ENCODE results near the gene RMND1. TPM values are rescaled to one million over a fixed set of nuclear protein-coding genes. Genes with fewer than 3 reads are reported as not detected.

Gene RMND1
- total RNA-seq, 3 donors from 2014 or later (not counting 1 experiment from before 2014, with no cell fraction given), result 10.6 to 14.7 (median 11.3) TPM

DNA sequence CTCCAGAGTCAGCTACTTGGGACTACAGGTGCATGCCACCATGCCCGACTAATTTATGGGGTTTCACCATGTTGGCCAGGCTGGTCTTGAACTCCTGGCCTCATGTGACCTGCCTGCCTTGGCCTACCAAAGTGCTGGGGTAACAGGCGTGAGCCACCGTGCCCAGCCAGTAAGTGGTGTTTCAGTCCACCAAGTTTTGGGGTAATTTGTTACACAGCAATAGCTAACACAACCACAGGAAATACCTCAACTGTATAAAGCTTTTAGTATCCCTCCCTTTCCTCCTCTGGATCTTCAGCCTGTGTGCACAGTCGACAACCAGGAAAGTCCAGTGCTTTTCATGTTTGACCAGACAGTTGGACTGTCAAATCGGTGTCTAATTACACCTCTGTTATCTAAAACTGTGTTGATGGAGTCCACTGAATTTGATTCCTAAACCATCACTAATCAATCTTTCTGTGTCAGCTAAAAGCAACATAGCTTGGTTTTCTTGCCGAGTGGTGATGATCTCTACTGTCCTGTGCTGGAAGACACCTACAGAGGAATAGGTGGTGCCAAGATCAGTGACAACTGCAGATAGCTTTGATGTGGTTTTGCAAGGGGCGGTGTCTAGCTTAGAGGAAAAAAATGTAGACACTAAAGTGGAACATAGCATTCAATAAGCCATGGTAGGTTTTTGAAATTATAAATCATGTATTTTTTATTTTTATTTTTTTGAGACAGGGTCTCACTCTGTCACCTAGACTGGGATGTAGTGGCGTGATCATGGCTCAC is 38.4 kb downstream of the RMND1 start:
- intact Hi-C loops (cut with micrococcal nuclease), result no loop called here
- Mint-ChIP-seq H3K4me1 (peaks cover 30% of the 10 kb centered on the region in 2 donors), H3K9me3 (no peaks in the 10 kb centered on the region), H3K4me3 (no peak overlapping the region), H3K27ac (peak overlapping the region; percentile 66 to 75), H3K27me3 (ENCODE audit: low read depth in 2 of 2) (no peaks in the 10 kb centered on the region), H3K36me3 (peaks cover 11% of the 10 kb centered on the region)
- Histone ChIP-seq H3K4me3 (ENCODE audit: low read length) (no peak overlapping the region), H3K27ac (ENCODE audit: low read length) (no peak overlapping the region), H3K9me3 (ENCODE audit: control insufficient read depth, insufficient read depth, low read length) (no peaks in the 10 kb centered on the region), H3K27me3 (ENCODE audit: control insufficient read depth, insufficient read depth, low read length) (no peaks in the 10 kb centered on the region), H3K4me1 (ENCODE audit: control insufficient read depth, insufficient read depth, low read length) (peaks cover 11% of the 10 kb centered on the region), H3K36me3 (ENCODE audit: control insufficient read depth, insufficient read depth, low read length) (peaks cover 9% of the 10 kb centered on the region)
- peak in 1 of 2 donors; percentile 85 for DNase-seq
- ATAC-seq, result peak; percentile 78 to 97 (median 95)
- WGBS (ENCODE audit: insufficient coverage), result 75% methylated on average over 8 of the region's 8 CpGs
- TF ChIP-seq, protein P1, sequence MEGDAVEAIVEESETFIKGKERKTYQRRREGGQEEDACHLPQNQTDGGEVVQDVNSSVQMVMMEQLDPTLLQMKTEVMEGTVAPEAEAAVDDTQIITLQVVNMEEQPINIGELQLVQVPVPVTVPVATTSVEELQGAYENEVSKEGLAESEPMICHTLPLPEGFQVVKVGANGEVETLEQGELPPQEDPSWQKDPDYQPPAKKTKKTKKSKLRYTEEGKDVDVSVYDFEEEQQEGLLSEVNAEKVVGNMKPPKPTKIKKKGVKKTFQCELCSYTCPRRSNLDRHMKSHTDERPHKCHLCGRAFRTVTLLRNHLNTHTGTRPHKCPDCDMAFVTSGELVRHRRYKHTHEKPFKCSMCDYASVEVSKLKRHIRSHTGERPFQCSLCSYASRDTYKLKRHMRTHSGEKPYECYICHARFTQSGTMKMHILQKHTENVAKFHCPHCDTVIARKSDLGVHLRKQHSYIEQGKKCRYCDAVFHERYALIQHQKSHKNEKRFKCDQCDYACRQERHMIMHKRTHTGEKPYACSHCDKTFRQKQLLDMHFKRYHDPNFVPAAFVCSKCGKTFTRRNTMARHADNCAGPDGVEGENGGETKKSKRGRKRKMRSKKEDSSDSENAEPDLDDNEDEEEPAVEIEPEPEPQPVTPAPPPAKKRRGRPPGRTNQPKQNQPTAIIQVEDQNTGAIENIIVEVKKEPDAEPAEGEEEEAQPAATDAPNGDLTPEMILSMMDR (IDR thresholded peaks at IDR 0.05), result no peak

DNA sequence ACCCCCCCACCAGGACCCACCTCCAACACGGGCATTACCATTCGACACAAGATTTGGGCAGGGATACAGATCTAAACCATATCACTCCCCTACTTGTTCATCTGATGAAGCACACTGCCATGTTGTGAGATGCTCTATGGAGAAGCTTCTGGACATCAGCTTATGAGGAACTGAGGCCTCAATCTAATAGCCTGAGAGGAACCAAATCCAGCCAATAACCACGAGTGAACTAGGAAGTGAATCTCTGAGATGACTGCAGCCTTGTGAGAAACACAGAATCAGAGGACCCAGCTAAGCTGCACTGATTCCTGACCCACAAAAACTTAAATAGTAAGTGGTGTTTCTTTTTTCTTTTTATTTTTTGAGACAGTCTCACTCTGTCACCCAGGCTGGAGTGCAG is 39.0 kb downstream of the RMND1 start:
- DNase-seq (no peak), ATAC-seq (no peak)
- H3K27ac Mint-ChIP-seq, result peak overlapping the region; percentile 66 to 75
- peaks cover 30 to 33% of the 10 kb centered on the region in 2 donors for H3K4me1 Mint-ChIP-seq
- H3K4me3 ChIP-seq (ENCODE audit: low read length), result no peak overlapping the region
- H3K27me3 Mint-ChIP-seq (ENCODE audit: low read depth in 2 of 2), result no peaks in the 10 kb centered on the region
- WGBS (ENCODE audit: insufficient coverage), result 94% methylated on average over 3 of the region's 3 CpGs
- H3K4me3 Mint-ChIP-seq, result no peak overlapping the region
- TF ChIP-seq, protein P1 (IDR thresholded peaks at IDR 0.05), result no peak
- peaks cover 11% of the 10 kb centered on the region for H3K36me3 Mint-ChIP-seq
- H3K27ac ChIP-seq (ENCODE audit: low read length), result no peak overlapping the region
- H3K36me3 ChIP-seq (ENCODE audit: control insufficient read depth, insufficient read depth, low read length), result peaks cover 9% of the 10 kb centered on the region
- intact Hi-C loops (cut with micrococcal nuclease), result no loop called here
- H3K4me1 ChIP-seq (ENCODE audit: control insufficient read depth, insufficient read depth, low read length), result peaks cover 11% of the 10 kb centered on the region
- no peaks in the 10 kb centered on the region for H3K9me3 ChIP-seq (ENCODE audit: control insufficient read depth, insufficient read depth, low read length)
- H3K9me3 Mint-ChIP-seq, result no peaks in the 10 kb centered on the region
- no peaks in the 10 kb centered on the region for H3K27me3 ChIP-seq (ENCODE audit: control insufficient read depth, insufficient read depth, low read length)

DNA sequence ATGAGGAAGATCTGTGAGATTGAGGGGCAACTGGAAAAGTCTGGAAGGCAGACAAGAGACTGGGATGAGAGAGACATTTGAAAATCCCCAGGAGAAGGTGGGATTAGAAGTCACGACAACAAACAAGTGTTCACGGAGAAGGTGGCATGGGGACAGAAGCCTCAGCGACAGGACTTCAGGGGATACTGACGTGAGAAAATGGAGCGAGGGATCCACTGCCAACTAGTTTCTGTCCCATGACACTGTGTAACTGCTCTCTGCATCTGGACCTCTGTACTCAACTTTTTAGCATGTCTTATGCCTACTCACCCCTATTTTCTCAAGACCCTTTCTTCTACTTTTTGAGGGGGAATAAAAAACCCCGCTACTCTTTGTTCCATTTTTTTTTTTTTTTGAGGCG is 42.2 kb downstream of the RMND1 start:
- no peaks in the 10 kb centered on the region for H3K9me3 ChIP-seq (ENCODE audit: control insufficient read depth, insufficient read depth, low read length)
- Mint-ChIP-seq H3K36me3 (peaks cover 7% of the 10 kb centered on the region), H3K27ac (peak overlapping the region; percentile 5 to 63), H3K9me3 (no peaks in the 10 kb centered on the region), H3K4me3 (no peak overlapping the region), H3K27me3 (ENCODE audit: low read depth in 2 of 2) (no peaks in the 10 kb centered on the region), H3K4me1 (peaks cover 39 to 42% of the 10 kb centered on the region in 2 donors)
- TF ChIP-seq, protein P1 (IDR thresholded peaks at IDR 0.05), result no peak
- H3K4me1 ChIP-seq (ENCODE audit: control insufficient read depth, insufficient read depth, low read length), result peaks cover 11% of the 10 kb centered on the region
- intact Hi-C loops (cut with micrococcal nuclease), result no loop called here
- 94% methylated on average over 7 of the region's 7 CpGs for WGBS (ENCODE audit: insufficient coverage)
- no peak overlapping the region for H3K4me3 ChIP-seq (ENCODE audit: low read length)
- H3K27me3 ChIP-seq (ENCODE audit: control insufficient read depth, insufficient read depth, low read length), result no peaks in the 10 kb centered on the region
- DNase-seq, result no peak
- peaks cover 15% of the 10 kb centered on the region for H3K36me3 ChIP-seq (ENCODE audit: control insufficient read depth, insufficient read depth, low read length)
- ATAC-seq, result no peak
- H3K27ac ChIP-seq (ENCODE audit: low read length), result no peak overlapping the region

Measured in natural killer cell (primary cell).